Activated CD8-positive, alpha-beta T cell treated with anti-CD3 and anti-CD28 coated beads, Interleukin-2, amount 10 ng/mL, durations not matched to agents 7 days and 5 days (primary cell): ENCODE data around the gene TGFBR2. TPM values are rescaled to one million over a fixed set of nuclear protein-coding genes. Genes with fewer than 3 reads are reported as not detected.

Source experiments
- ATAC-seq: fragments of 150-1000 bp; cut with Tn5 transposase; one replicate; pipeline ENCODE4 v1.10.0; 2021; ENCODE audit warnings: moderate library complexity
- CTCF ChIA-PET: fragments of 350-600 bp; sonication (Branson Sonifier 250); formaldehyde crosslinking; loops from one replicate; lab custom pipeline; 2021; ENCODE audit warnings: antibody characterized with exemption; lab: Charles Lee
- POLR2A ChIA-PET: fragments of 350-600 bp; sonication (Branson Sonifier 250); formaldehyde crosslinking; loops from one replicate; lab custom pipeline; 2021; ENCODE audit warnings: antibody characterized with exemption; lab: Charles Lee
- DNase-seq: peaks from one replicate; pipeline ENCODE4 v3.0.0-alpha.2; 2020
- H3K27ac Mint-ChIP-seq: one replicate; pipeline ENCODE4 v1.8.0; 2021; ENCODE audit warnings: mild to moderate bottlenecking, mixed read lengths
- H3K27me3 Mint-ChIP-seq: one replicate; pipeline ENCODE4 v1.8.0; 2021; ENCODE audit warnings: low read depth, mixed read lengths
- H3K36me3 Mint-ChIP-seq: one replicate; pipeline ENCODE4 v1.8.0; 2021; ENCODE audit warnings: low read depth, mixed read lengths
- H3K4me1 Mint-ChIP-seq: one replicate; pipeline ENCODE4 v1.8.0; 2021; ENCODE audit warnings: low read depth, mixed read lengths
- H3K4me3 Mint-ChIP-seq: one replicate; pipeline ENCODE4 v1.8.0; 2021; ENCODE audit warnings: mild to moderate bottlenecking, mixed read lengths
- H3K9me3 Mint-ChIP-seq: one replicate; pipeline ENCODE4 v1.8.0; 2022; ENCODE audit warnings: mixed read lengths; ENCODE audit not compliant: insufficient read depth
- total RNA-seq, 2 experiments: library from RNA; stranded (reverse); gene quantifications; one replicate each; pipeline ENCODE4 v1.2.3, GENCODE V29; 2021

The TGFBR2 gene
- total RNA-seq, 2 experiments from 2014 or later, result 62.7 to 64.5 TPM

- Mint-ChIP-seq H3K4me3 (peak overlapping the region; percentile 51), H3K4me1 (peaks cover 99% of the 10 kb centered on the region), H3K27me3 (no peaks in the 10 kb centered on the region), H3K27ac (peak overlapping the region; percentile 71), H3K9me3 (no peaks in the 10 kb centered on the region), H3K36me3 (peaks cover 67% of the 10 kb centered on the region)
- ChIA-PET CTCF (interaction anchor here (1.1 to 1.8 kb wide), 5 partner anchors 10 to 284 kb away, joined by 3 to 6 read pairs (median 4); no protein-coding TSS in a partner anchor), POLR2A (interaction anchor here (1.0 to 1.9 kb wide), 4 partner anchors 16 to 34 kb away, joined by 3 to 6 read pairs (median 5); partner anchors contain the start of gene TGFBR2)
- ATAC-seq, result no peak
- peak; percentile 46 for DNase-seq
These were observed 32.4 kb downstream of the TGFBR2 start for GRCh38 chr3:30638685-30639412.

DNA sequence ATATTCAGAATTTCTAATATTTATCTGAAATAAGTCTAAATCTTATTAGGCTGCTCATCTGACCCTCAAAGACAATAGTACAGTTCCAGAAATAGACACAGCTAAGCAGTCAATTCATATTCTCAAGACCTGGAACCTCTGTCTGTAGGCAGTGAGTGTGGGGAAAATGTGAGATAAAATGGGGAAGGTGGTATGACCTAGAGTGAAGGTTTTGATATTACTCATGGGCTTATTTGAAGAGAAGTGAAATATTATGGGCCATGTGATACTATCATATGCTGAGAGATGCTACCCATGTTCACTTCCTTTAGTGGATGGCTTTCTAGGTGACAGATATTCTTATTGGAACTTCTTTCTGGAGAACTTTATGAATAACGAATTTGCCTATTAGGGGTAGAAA lies 33.5 kb downstream of the TGFBR2 start:
- DNase-seq (peak; percentile 24), ATAC-seq (peak; percentile 45)
- Mint-ChIP-seq H3K36me3 (peaks cover 61% of the 10 kb centered on the region), H3K27ac (peak overlapping the region; percentile 71), H3K4me3 (peak overlapping the region; percentile 20), H3K4me1 (peaks cover 99% of the 10 kb centered on the region), H3K9me3 (no peaks in the 10 kb centered on the region), H3K27me3 (no peaks in the 10 kb centered on the region)
- ChIA-PET POLR2A (interaction anchor here (1.2 to 2.5 kb wide), 4 partner anchors 11 to 35 kb away, joined by 5 to 10 read pairs (median 6); partner anchors contain the start of gene TGFBR2), CTCF (interaction anchor here (1.1 to 1.8 kb wide), 3 partner anchors 11 to 285 kb away, joined by 3 to 6 read pairs (median 4); no protein-coding TSS in a partner anchor)

GRCh38 chr3:30640851-30641250 lies 34.5 kb downstream of the TGFBR2 start:
- POLR2A ChIA-PET, result interaction anchor here (0.6 to 4.1 kb wide), 9 partner anchors 9 to 57 kb away, joined by 3 to 20 read pairs (median 5); partner anchors contain the start of gene TGFBR2
- CTCF ChIA-PET, result interaction anchor here (0.8 to 1.2 kb wide), 3 partner anchors 9 to 20 kb away, joined by 3 to 4 read pairs (median 3); no protein-coding TSS in a partner anchor
- H3K9me3 Mint-ChIP-seq, result no peaks in the 10 kb centered on the region
- peak overlapping the region; percentile 93 for H3K27ac Mint-ChIP-seq
- DNase-seq (no peak), ATAC-seq (no peak)
- peaks cover 98% of the 10 kb centered on the region for H3K4me1 Mint-ChIP-seq
- H3K27me3 Mint-ChIP-seq, result no peaks in the 10 kb centered on the region
- peak overlapping the region; percentile 15 for H3K4me3 Mint-ChIP-seq
- H3K36me3 Mint-ChIP-seq, result peaks cover 62% of the 10 kb centered on the region

DNA sequence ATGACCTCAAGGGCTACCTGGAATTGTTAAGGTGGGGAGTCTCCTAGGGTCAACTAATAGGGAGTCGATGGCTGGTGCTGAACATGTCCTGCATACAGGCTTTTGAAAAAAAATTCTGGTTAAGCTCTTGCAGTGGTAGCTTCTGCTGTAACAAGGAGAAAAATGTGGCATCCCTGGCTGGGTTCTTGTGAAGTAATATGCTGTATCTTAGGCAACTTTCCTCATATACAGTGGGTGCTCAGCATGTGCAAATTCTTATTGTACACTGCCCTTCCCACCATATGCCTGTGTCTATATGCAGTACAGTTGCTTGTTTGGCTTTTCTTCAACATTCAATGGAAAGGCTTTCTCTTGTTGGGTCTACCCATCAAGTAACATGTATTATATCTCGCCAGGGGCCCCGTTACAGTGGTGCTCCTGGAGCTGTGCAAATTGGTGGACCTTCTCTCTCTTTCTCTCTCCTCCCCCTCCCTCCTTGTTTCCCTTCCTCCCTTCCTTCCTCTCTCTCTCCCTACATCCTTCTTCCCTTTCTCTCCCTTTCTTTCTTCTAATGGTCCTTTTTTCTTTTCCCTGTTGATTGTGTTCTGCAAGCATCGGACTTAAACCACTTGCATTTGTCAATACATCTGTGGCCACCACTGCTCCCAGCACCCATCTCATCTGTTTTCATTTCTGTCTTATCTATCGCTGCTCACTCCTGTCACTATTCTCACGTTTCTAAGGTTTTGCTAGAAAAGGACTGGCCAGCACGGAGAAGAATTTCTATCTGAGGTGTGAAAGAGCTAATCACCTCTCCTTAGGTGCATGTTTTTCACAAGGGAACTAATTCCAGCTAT lies 35.2 kb downstream of the TGFBR2 start:
- Mint-ChIP-seq H3K27me3 (no peaks in the 10 kb centered on the region), H3K4me3 (peak overlapping the region; percentile 48), H3K27ac (peak overlapping the region; percentile 93), H3K9me3 (no peaks in the 10 kb centered on the region), H3K4me1 (peaks cover 98% of the 10 kb centered on the region), H3K36me3 (peaks cover 63% of the 10 kb centered on the region)
- ATAC-seq (no peak), DNase-seq (no peak)
- POLR2A ChIA-PET, result interaction anchor here (0.7 to 4.1 kb wide), 6 partner anchors 10 to 182 kb away, joined by 3 to 20 read pairs (median 5); partner anchors contain the start of gene TGFBR2
- CTCF ChIA-PET, result interaction anchor here (0.8 to 2.8 kb wide), 6 partner anchors 10 to 35 kb away, joined by 3 to 42 read pairs (median 6); partner anchors contain the start of gene TGFBR2

GRCh38 chr3:30642849-30643361 lies 36.5 kb downstream of the TGFBR2 start:
- ChIA-PET POLR2A (interaction anchor here (0.7 to 4.1 kb wide), 8 partner anchors 8 to 890 kb away, joined by 4 to 25 read pairs (median 10); partner anchors contain the start of genes STT3B and TGFBR2), CTCF (interaction anchor here (0.8 to 2.8 kb wide), 7 partner anchors 11 to 42 kb away, joined by 3 to 42 read pairs (median 8); partner anchors contain the start of gene TGFBR2)
- Mint-ChIP-seq H3K9me3 (no peaks in the 10 kb centered on the region), H3K4me1 (peaks cover 98% of the 10 kb centered on the region), H3K27ac (peak overlapping the region; percentile 93), H3K4me3 (peak overlapping the region; percentile 31), H3K36me3 (peaks cover 62% of the 10 kb centered on the region), H3K27me3 (no peaks in the 10 kb centered on the region)
- DNase-seq (no peak), ATAC-seq (no peak)

GRCh38 chr3:30643763-30644462 lies 37.5 kb downstream of the TGFBR2 start:
- H3K27ac Mint-ChIP-seq, result peak overlapping the region; percentile 93
- peak overlapping the region; percentile 59 for H3K4me3 Mint-ChIP-seq
- CTCF ChIA-PET, result interaction anchor here (0.9 to 2.8 kb wide), 9 partner anchors 12 to 445 kb away, joined by 3 to 42 read pairs (median 7); partner anchors contain the start of gene TGFBR2
- peaks cover 98% of the 10 kb centered on the region for H3K4me1 Mint-ChIP-seq
- H3K9me3 Mint-ChIP-seq, result no peaks in the 10 kb centered on the region
- ATAC-seq (peak; percentile 59), DNase-seq (peak; percentile 84)
- H3K36me3 Mint-ChIP-seq, result peaks cover 63% of the 10 kb centered on the region
- H3K27me3 Mint-ChIP-seq, result no peaks in the 10 kb centered on the region
- POLR2A ChIA-PET, result interaction anchor here (0.6 to 4.1 kb wide), 15 partner anchors 9 to 889 kb away, joined by 3 to 30 read pairs (median 6); partner anchors contain the start of genes STT3B and TGFBR2

DNA sequence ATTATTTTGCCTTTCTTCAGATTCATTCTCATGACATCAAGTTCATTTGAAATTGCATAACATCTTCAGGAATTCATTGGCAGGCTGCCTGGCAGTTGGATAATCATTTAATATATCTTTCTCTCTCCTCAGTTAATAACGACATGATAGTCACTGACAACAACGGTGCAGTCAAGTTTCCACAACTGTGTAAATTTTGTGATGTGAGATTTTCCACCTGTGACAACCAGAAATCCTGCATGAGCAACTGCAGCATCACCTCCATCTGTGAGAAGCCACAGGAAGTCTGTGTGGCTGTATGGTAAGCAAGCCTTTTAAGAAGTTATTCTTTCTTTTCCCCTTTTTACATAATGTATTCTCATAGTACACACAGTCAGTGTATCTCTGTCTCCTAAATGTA lies 38.2 kb downstream of the TGFBR2 start:
- Mint-ChIP-seq H3K36me3 (peaks cover 69% of the 10 kb centered on the region), H3K27me3 (no peaks in the 10 kb centered on the region), H3K27ac (peak overlapping the region; percentile 93), H3K9me3 (no peaks in the 10 kb centered on the region), H3K4me3 (peak overlapping the region; percentile 59), H3K4me1 (peaks cover 98% of the 10 kb centered on the region)
- ChIA-PET CTCF (interaction anchor here (1.1 to 2.7 kb wide), 5 partner anchors 11 to 445 kb away, joined by 3 to 42 read pairs (median 5); partner anchors contain the start of gene TGFBR2), POLR2A (interaction anchor here (1.0 to 4.1 kb wide), 11 partner anchors 9 to 37 kb away, joined by 3 to 30 read pairs (median 10); partner anchors contain the start of gene TGFBR2)
- DNase-seq, result peak; percentile 76
- ATAC-seq, result peak; percentile 65

GRCh38 chr3:30645077-30645476 lies 38.7 kb downstream of the TGFBR2 start:
- DNase-seq (no peak), ATAC-seq (no peak)
- Mint-ChIP-seq H3K36me3 (peaks cover 71% of the 10 kb centered on the region), H3K27ac (peak overlapping the region; percentile 93), H3K4me1 (peaks cover 98% of the 10 kb centered on the region), H3K4me3 (peak overlapping the region; percentile 59), H3K9me3 (no peaks in the 10 kb centered on the region), H3K27me3 (no peaks in the 10 kb centered on the region)
- POLR2A ChIA-PET, result interaction anchor here (0.6 to 3.8 kb wide), 3 partner anchors 11 to 40 kb away, joined by 3 to 25 read pairs (median 3); no protein-coding TSS in a partner anchor
- CTCF ChIA-PET, result interaction anchor here (0.7 to 2.4 kb wide), 3 partner anchors 11 to 48 kb away, joined by 3 to 7 read pairs (median 4); partner anchors contain the start of gene TGFBR2

GRCh38 chr3:30646181-30646876 lies 39.9 kb downstream of the TGFBR2 start:
- Mint-ChIP-seq H3K4me1 (peaks cover 98% of the 10 kb centered on the region), H3K9me3 (no peaks in the 10 kb centered on the region), H3K27me3 (no peaks in the 10 kb centered on the region), H3K27ac (peak overlapping the region; percentile 93), H3K36me3 (peaks cover 77% of the 10 kb centered on the region), H3K4me3 (peak overlapping the region; percentile 47)
- no peak for DNase-seq
- ChIA-PET CTCF (interaction anchor here (2.4 to 3.2 kb wide), 2 partner anchors 10 to 12 kb away, joined by 7 to 11 read pairs; no protein-coding TSS in a partner anchor), POLR2A (interaction anchor here (0.9 to 3.8 kb wide), 7 partner anchors 9 to 56 kb away, joined by 3 to 26 read pairs (median 4); no protein-coding TSS in a partner anchor)
- no peak for ATAC-seq
